ENCODE data around the gene PTGR3.
A peak's percentile ranks its signal among the peaks of the same experiment; 100 is the strongest.

Gene PTGR3

DNA sequence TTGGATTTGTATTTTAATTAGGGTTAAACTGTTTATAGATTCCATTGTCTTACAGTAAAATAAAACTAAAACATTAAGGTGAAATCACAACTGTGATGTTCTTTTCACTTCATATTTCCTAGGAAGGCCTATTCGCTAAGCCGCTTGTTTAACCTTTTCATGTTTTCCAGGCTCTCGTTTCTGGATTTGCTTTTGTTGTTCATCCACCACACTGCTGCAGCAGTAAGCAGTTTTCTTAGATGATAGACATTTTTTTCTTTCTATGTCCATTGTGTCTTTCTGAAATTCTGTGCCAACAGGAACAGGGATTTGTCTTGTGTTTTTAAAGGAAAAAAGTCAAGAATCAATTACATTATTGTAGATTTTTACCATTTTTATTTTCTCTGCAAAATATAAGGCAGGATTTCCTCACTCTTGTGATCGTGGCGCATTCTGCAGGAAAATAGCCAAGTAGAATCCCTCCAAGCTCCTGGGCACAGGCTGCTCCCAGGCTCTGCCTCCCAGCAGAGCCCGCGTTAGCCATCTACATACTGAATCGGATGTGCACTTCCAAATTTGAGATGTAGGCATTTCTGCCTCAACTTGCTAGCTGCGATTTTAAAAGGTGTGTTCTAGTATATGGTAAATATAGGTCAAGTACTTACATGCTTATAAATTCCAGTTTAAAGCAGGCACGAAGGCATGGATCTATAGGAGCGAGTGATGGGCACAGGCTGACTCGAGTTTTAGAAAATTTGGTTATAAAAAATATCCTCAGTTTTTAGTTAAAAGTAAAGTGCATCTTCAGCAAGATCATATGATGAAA lies 11.8 kb upstream of the PTGR3 start:
- Histone ChIP-seq H3K4me1 (ENCODE audit: control insufficient read depth, insufficient read depth, low read length) (peaks cover 25% of the 10 kb centered on the region), H3K9ac (ENCODE audit: low read depth, low read length) (no peak overlapping the region), H3K9me3 (replicated peaks; ENCODE audit: low read length) (no peaks in the 10 kb centered on the region), H3K4me3 (ENCODE audit: low read length) (no peak overlapping the region), H3K27me3 (ENCODE audit: control insufficient read depth, insufficient read depth, low read length) (no peaks in the 10 kb centered on the region), H3K36me3 (ENCODE audit: insufficient read depth, low read length) (no peaks in the 10 kb centered on the region), H3K4me2 (ENCODE audit: low read length) (peak overlapping the region; percentile 60)

DNA sequence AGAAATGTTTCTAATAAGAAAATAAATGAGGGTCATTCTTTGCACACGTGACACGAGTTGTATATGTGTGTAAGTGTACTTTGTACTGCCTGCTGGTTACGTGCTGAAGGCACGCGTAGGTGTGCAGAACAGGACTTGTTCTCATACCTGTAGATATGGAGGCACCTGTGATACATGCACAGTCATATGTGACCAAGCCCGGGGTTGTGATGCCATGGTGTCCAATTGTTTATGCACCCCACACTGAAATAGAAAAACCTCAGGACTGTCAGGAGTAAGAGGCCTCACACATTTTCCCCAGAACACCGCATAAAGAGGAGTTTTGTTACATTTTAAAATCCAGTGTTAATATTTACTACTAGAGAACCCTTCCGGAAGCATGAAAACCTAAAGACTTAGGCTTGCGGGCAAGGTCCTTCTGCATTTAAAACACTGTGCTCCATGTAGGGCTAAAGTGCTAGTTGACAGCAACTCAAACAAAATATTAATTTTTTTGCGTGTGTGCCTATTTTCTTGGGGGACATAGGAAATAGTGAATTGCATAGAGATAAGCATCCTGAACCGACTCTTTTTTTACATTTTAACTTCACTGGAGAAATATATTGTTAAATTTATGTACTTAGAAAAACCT lies 10.9 kb upstream of the PTGR3 start:
- H3K4me1 ChIP-seq (ENCODE audit: control insufficient read depth, insufficient read depth, low read length), result peaks cover 25% of the 10 kb centered on the region
- H3K4me3 ChIP-seq (ENCODE audit: low read length), result no peak overlapping the region
- no peaks in the 10 kb centered on the region for H3K36me3 ChIP-seq (ENCODE audit: insufficient read depth, low read length)
- H3K9me3 ChIP-seq (replicated peaks; ENCODE audit: low read length), result no peaks in the 10 kb centered on the region
- no peak overlapping the region for H3K4me2 ChIP-seq (ENCODE audit: low read length)
- no peaks in the 10 kb centered on the region for H3K27me3 ChIP-seq (ENCODE audit: control insufficient read depth, insufficient read depth, low read length)
- no peak overlapping the region for H3K9ac ChIP-seq (ENCODE audit: low read depth, low read length)

DNA sequence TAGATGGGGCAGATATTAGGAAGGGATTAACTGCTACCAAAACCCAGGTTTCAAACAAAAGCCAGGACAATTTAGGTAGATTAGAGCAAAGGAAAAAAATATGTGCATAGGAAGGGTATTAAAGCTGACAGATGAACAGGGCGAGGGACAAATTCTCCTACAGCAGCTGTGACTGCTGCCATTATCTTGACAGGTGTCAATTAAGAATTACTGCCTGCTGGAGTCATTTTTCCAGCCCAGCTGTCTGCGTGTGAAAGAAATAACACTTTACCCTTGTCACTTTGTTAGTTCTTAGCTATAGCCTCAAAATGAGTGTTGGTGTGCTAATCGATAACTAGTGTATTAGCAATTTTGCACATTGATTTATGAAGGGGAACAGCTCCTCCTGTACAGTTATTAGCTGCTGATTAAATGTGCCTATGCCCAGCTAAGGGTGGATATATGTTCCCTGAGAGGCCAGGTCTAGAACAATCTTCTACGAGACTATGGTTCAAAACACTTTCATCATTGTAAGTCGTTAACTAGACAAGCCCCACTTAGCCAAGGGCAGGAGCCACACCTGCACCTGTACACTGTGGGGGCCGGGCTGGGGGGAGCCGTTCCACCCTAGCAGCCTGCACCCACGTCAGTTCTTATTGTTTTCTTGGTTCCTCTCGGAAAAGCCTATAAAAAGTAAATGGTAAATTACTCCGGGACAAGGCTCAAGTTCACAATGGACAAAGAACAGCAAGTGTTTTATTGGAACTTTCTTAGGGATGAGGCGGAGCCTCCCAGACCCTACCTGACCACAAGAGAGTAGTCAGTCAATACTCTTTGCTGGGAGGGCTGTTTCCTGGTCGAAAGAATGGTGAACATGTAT lies 9.4 kb upstream of the PTGR3 start:
- H3K9me3 ChIP-seq (replicated peaks; ENCODE audit: low read length), result no peaks in the 10 kb centered on the region
- H3K36me3 ChIP-seq (ENCODE audit: insufficient read depth, low read length), result no peaks in the 10 kb centered on the region
- no peaks in the 10 kb centered on the region for H3K27me3 ChIP-seq (ENCODE audit: control insufficient read depth, insufficient read depth, low read length)
- H3K9ac ChIP-seq (ENCODE audit: low read depth, low read length), result no peak overlapping the region
- no peak overlapping the region for H3K4me2 ChIP-seq (ENCODE audit: low read length)
- no peak overlapping the region for H3K4me3 ChIP-seq (ENCODE audit: low read length)
- H3K4me1 ChIP-seq (ENCODE audit: control insufficient read depth, insufficient read depth, low read length), result peaks cover 26% of the 10 kb centered on the region

DNA sequence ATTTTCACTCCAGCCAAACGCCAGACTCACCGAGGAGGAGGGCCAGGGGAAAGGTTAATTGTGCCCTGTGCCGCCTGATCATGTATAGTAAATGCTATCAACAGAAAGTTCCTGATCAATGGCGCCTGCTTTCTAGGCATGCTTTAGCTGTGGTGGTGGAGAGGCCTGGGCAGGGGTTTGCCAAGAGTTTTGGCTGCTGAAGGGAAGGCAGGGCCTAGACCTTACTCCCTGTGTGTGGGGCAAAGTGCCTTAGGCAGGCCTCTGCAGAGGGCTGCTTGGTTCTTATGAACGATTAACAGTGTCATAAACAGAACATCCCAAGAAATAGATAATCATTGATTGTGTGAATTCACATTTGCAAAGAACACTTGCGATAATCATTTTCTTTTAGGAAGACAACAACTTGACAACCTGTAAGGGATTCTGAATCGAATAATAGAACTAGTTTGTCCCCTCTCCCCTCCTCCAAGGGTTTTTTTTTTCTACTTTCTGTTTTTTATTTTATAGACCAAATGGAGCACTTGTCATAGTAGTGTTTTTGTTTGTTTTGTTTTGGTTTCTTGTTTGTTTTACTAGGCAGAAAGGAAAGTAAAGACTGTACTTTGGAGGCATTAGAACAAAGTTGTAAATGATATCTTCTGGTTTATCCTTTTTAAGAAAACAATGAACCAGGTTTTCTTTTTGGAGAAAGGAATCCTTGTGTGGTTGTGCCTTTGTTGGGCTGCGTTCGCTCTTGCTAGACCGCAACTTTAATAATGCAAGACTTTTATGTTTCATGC lies 8.2 kb upstream of the PTGR3 start:
- no peak overlapping the region for H3K9ac ChIP-seq (ENCODE audit: low read depth, low read length)
- peaks cover 36% of the 10 kb centered on the region for H3K4me1 ChIP-seq (ENCODE audit: control insufficient read depth, insufficient read depth, low read length)
- H3K27me3 ChIP-seq (ENCODE audit: control insufficient read depth, insufficient read depth, low read length), result no peaks in the 10 kb centered on the region
- no peaks in the 10 kb centered on the region for H3K9me3 ChIP-seq (replicated peaks; ENCODE audit: low read length)
- H3K36me3 ChIP-seq (ENCODE audit: insufficient read depth, low read length), result no peaks in the 10 kb centered on the region
- H3K4me3 ChIP-seq (ENCODE audit: low read length), result no peak overlapping the region
- no peak overlapping the region for H3K4me2 ChIP-seq (ENCODE audit: low read length)

DNA sequence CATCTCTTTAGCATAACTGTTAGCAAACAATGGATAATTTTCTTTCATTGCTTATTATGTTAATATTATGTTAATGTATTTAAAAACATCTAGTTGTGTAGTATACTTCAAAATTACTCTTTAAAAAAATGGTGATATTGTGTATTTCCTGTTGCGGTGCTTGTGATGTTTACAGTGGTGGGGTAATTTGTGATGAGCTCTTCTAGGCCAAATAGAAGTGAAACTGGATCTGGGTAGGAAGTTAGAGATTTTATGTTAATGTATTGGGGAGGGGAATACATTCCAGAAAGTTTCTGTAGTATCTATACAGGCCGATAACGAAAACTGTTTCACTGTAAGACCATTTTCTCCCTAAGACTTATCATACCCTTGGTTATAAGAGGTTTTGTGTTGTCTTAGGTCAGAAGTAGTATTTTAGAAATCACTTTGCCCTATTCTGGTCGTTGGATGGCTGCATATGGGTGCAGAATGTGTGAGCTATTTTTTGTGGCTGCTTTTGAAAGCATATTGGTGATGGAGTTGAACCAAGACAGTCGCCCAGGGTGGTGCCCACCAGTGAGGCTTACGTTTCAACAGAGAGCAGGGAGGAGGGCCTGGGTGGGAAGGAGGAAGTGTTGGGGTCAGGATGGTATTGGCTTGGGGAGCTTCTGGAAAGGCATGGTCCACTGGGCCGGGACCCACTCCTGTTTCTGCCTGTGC lies 7.4 kb upstream of the PTGR3 start:
- Histone ChIP-seq H3K4me3 (ENCODE audit: low read length) (no peak overlapping the region), H3K4me1 (ENCODE audit: control insufficient read depth, insufficient read depth, low read length) (peaks cover 33% of the 10 kb centered on the region), H3K36me3 (ENCODE audit: insufficient read depth, low read length) (no peaks in the 10 kb centered on the region), H3K27me3 (ENCODE audit: control insufficient read depth, insufficient read depth, low read length) (no peaks in the 10 kb centered on the region), H3K9me3 (replicated peaks; ENCODE audit: low read length) (no peaks in the 10 kb centered on the region), H3K4me2 (ENCODE audit: low read length) (no peak overlapping the region), H3K9ac (ENCODE audit: low read depth, low read length) (no peak overlapping the region)

DNA sequence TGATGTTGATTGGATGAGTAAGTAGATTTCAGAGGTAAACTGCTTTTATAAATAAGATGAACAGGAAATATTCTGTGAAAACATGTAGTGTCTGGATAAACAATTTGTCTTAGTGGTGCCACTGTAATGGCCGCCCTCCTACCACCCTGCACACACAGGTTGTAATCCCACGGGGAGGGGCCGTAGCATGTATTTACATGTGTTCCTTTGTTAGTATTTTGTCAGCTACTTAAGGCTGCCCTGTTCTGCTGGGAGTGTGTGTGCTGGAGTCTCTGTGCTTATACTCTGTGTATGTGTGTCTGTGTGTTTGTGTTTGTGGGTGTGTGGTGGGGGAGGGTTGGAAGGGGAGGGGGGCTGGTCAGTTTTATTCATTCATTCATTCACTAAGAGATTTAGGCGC lies 6.7 kb upstream of the PTGR3 start:
- Histone ChIP-seq H3K4me3 (ENCODE audit: low read length) (no peak overlapping the region), H3K4me1 (ENCODE audit: control insufficient read depth, insufficient read depth, low read length) (peaks cover 26% of the 10 kb centered on the region), H3K9me3 (replicated peaks; ENCODE audit: low read length) (no peaks in the 10 kb centered on the region), H3K36me3 (ENCODE audit: insufficient read depth, low read length) (no peaks in the 10 kb centered on the region), H3K4me2 (ENCODE audit: low read length) (no peak overlapping the region), H3K27me3 (ENCODE audit: control insufficient read depth, insufficient read depth, low read length) (no peaks in the 10 kb centered on the region), H3K9ac (ENCODE audit: low read depth, low read length) (no peak overlapping the region)

DNA sequence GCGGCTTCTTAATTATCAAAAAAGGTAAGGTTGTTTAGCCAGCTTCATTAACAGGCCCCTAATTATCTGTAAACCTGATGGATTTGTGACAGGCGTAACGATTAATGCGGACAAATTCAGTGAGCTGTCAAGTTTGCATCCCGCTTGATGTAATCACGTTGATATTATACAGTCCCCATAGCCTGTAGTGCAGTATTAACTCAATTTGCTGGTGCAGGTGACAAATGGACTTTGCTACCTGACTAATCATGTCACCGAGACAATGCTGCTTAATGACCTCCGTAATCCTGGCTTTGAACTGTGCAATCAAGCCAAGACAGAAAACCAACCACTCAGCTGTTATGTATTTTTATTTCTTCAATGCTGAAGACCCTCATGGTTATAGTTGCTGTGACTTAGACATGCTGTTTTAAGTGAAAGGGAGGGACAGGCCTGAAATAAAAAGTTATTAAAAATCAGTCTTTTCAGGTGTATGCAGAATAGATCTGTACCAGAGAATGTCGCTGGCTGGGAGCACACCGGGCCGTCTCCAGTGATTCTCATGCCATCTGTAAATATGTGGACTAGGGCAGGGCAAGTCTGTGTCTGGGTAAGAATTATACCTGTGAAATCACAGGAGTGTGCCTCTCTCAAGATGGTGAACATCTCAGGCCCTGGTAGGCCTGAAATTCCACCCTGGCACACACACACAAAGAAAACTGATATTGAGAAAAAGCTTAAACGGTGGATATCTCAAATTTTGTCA lies 6.0 kb upstream of the PTGR3 start:
- no peaks in the 10 kb centered on the region for H3K36me3 ChIP-seq (ENCODE audit: insufficient read depth, low read length)
- no peak overlapping the region for H3K4me2 ChIP-seq (ENCODE audit: low read length)
- H3K4me1 ChIP-seq (ENCODE audit: control insufficient read depth, insufficient read depth, low read length), result peaks cover 26% of the 10 kb centered on the region
- no peaks in the 10 kb centered on the region for H3K9me3 ChIP-seq (replicated peaks; ENCODE audit: low read length)
- no peaks in the 10 kb centered on the region for H3K27me3 ChIP-seq (ENCODE audit: control insufficient read depth, insufficient read depth, low read length)
- no peak overlapping the region for H3K9ac ChIP-seq (ENCODE audit: low read depth, low read length)
- H3K4me3 ChIP-seq (ENCODE audit: low read length), result no peak overlapping the region

DNA sequence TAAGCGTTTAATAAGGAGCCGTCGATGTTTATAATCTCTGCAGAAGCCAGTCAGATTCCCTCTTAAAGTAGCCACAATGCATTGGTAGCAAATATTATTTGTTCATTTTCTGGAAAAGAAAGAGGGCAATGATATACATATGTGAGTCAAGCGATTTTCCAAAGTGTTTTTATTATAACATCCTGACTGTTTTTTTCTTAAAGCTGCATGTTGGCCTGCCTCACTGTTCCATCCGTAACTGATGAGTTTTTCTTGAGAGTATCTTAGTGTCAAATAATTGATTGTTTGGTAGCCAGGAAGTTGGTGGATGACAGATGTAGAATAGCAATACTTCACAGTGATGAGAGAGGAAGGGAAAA lies 5.4 kb upstream of the PTGR3 start:
- Histone ChIP-seq H3K9me3 (replicated peaks; ENCODE audit: low read length) (no peaks in the 10 kb centered on the region), H3K4me1 (ENCODE audit: control insufficient read depth, insufficient read depth, low read length) (peaks cover 26% of the 10 kb centered on the region), H3K36me3 (ENCODE audit: insufficient read depth, low read length) (no peaks in the 10 kb centered on the region), H3K9ac (ENCODE audit: low read depth, low read length) (no peak overlapping the region), H3K4me3 (ENCODE audit: low read length) (no peak overlapping the region), H3K4me2 (ENCODE audit: low read length) (peak overlapping the region; percentile 86), H3K27me3 (ENCODE audit: control insufficient read depth, insufficient read depth, low read length) (no peaks in the 10 kb centered on the region)

DNA sequence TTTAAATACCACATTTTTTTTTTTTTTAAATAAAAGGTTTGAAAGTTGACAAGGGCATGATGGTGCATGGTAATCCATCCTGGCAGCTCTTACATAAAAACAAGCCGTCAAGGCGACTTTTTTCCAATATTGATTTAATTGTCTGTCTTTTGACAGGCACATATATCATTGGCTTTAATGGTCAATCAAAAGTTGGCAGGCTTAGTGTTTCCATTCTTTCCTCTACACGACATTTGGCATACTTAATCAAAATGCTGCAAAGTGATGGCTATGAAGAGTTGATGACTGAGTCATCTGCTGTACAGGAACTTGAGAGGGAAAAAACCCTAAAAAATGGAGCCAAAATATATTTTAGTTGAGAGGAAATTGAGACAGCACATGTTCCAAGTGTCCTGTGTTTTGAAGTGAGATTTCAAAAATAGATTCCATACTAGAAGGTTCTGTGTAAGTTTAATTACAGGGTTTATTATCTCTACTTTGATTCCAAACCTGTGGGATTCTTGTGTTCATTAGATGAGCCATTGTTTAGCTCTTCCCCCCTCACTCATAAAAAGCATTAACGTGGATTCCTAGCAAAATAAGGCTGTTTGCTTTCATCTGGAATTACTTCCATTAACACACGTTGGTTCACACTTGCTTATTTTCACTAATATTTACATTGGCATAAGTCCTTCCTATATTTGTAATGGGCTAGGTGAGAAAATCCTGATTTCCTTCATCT lies 4.8 kb upstream of the PTGR3 start:
- Histone ChIP-seq H3K4me2 (ENCODE audit: low read length) (peak overlapping the region; percentile 86), H3K9me3 (replicated peaks; ENCODE audit: low read length) (no peaks in the 10 kb centered on the region), H3K36me3 (ENCODE audit: insufficient read depth, low read length) (no peaks in the 10 kb centered on the region), H3K27me3 (ENCODE audit: control insufficient read depth, insufficient read depth, low read length) (no peaks in the 10 kb centered on the region), H3K4me1 (ENCODE audit: control insufficient read depth, insufficient read depth, low read length) (peaks cover 26% of the 10 kb centered on the region), H3K9ac (ENCODE audit: low read depth, low read length) (no peak overlapping the region), H3K4me3 (ENCODE audit: low read length) (peak overlapping the region; percentile 16)

DNA sequence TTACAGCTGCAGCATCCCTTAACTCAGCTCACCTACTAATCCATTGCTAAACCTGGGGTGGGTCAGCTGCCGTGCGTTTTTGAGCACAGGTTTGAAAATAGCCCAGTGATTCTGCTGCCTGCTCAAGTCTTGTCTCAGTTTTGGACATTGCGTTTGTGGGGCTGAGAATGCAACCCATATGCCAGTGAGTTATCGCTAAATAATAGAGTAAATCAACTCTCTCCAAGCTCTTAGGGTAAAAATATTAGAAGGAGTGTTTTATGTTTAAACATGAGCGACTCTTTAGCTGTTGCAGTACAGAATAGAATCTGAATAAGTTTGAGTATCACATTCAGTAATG lies 3.8 kb upstream of the PTGR3 start:
- H3K4me2 ChIP-seq (ENCODE audit: low read length), result peak overlapping the region; percentile 86
- no peaks in the 10 kb centered on the region for H3K36me3 ChIP-seq (ENCODE audit: insufficient read depth, low read length)
- H3K9me3 ChIP-seq (replicated peaks; ENCODE audit: low read length), result no peaks in the 10 kb centered on the region
- peaks cover 26% of the 10 kb centered on the region for H3K4me1 ChIP-seq (ENCODE audit: control insufficient read depth, insufficient read depth, low read length)
- peak overlapping the region; percentile 78 for H3K4me3 ChIP-seq (ENCODE audit: low read length)
- H3K9ac ChIP-seq (ENCODE audit: low read depth, low read length), result peak overlapping the region; percentile 76
- H3K27me3 ChIP-seq (ENCODE audit: control insufficient read depth, insufficient read depth, low read length), result no peaks in the 10 kb centered on the region

Measured in skeletal muscle satellite cell (primary cell).